SK-N-SH treated with all-trans-retinoic acid at 6 μM for 48 hours (cell line): ENCODE data around the gene ZBTB7C.

Experiments used
- ATAC-seq: fragments of 200-7000 bp; cut with Tn5 transposase; 3 replicates; pipeline ENCODE4 v1.9.1; 2020; ENCODE audit warnings: mild to moderate bottlenecking, moderate library complexity
- ARNTL ChIP-seq: fragments of 450-650 bp; formaldehyde crosslinking; IDR thresholded peaks from 2 replicates; pipeline ENCODE4 v1.5.0; 2020; ENCODE audit warnings: low read depth, mild to moderate bottlenecking, moderate library complexity, borderline replicate concordance
- BACH2 ChIP-seq: fragments of 250-450 bp; sonication (Bioruptor Pico); IDR thresholded peaks from 2 replicates; pipeline ENCODE4 v1.9.0; 2021; ENCODE audit warnings: mild to moderate bottlenecking, borderline replicate concordance
- CREB5 ChIP-seq: fragments of 250-450 bp; sonication (Bioruptor Pico); IDR thresholded peaks from 2 replicates; pipeline ENCODE4 v1.5.1; 2020; ENCODE audit warnings: low read depth, mild to moderate bottlenecking, moderate library complexity
- CSDC2 ChIP-seq: fragments of 250-450 bp; sonication (Bioruptor Pico); IDR thresholded peaks from 2 replicates; pipeline ENCODE4 v1.5.0; 2020; ENCODE audit warnings: mild to moderate bottlenecking, moderate library complexity
- ESRRG ChIP-seq: fragments of 250-450 bp; sonication (Bioruptor Pico); IDR thresholded peaks from 2 replicates; pipeline ENCODE4 v1.6.1; 2021; ENCODE audit warnings: mild to moderate bottlenecking
- ISL1 ChIP-seq: fragments of 250-450 bp; sonication (Bioruptor Pico); IDR thresholded peaks from 2 replicates; pipeline ENCODE4 v2.1.2; 2022; ENCODE audit warnings: mild to moderate bottlenecking, moderate library complexity
- OSR1 ChIP-seq: fragments of 250-450 bp; sonication (Bioruptor Pico); IDR thresholded peaks from 2 replicates; pipeline ENCODE4 v1.8.0; 2022; ENCODE audit warnings: moderate library complexity, mild to moderate bottlenecking, inconsistent platforms
- PPARA ChIP-seq: fragments of 250-450 bp; sonication (Bioruptor Pico); IDR thresholded peaks from 2 replicates; pipeline ENCODE4 v1.5.0; 2020; ENCODE audit warnings: mild to moderate bottlenecking, borderline replicate concordance
- RARB ChIP-seq: fragments of 250-450 bp; sonication (Bioruptor Pico); IDR thresholded peaks from 2 replicates; pipeline ENCODE4 v1.8.0; 2021; ENCODE audit warnings: mild to moderate bottlenecking, moderate library complexity
- TSHZ2 ChIP-seq: fragments of 250-450 bp; sonication (Bioruptor Pico); IDR thresholded peaks from 2 replicates; pipeline ENCODE4 v1.5.0; 2020; ENCODE audit warnings: mild to moderate bottlenecking, moderate library complexity
- ZC3H10 ChIP-seq: fragments of 250-450 bp; sonication (Bioruptor Pico); IDR thresholded peaks from 2 replicates; pipeline ENCODE4 v1.5.1; 2021; ENCODE audit warnings: mild to moderate bottlenecking, moderate library complexity
- ZFP30 ChIP-seq: fragments of 450-650 bp; formaldehyde crosslinking; IDR thresholded peaks from 2 replicates; pipeline ENCODE4 v1.5.0; 2022; ENCODE audit warnings: mild to moderate bottlenecking, moderate library complexity
- ZNF565 ChIP-seq: fragments of 450-650 bp; formaldehyde crosslinking; conservative IDR thresholded peaks from 2 replicates; pipeline ENCODE4 v1.5.0; 2020; ENCODE audit warnings: low read depth, mild to moderate bottlenecking, moderate library complexity
- ZNF8 ChIP-seq: fragments of 450-650 bp; formaldehyde crosslinking; IDR thresholded peaks from 2 replicates; pipeline ENCODE4 v1.5.0; 2020; ENCODE audit warnings: mild to moderate bottlenecking, moderate library complexity

ZBTB7C gene

GRCh38 chr18:48116017-48116416 is 293.2 kb downstream of the ZBTB7C start:
- TF ChIP-seq RARB (CRISPR knock-in tag), result no peak
- no peak for TF ChIP-seq OSR1 (CRISPR knock-in tag)
- TF ChIP-seq CREB5 (CRISPR knock-in tag), result no peak
- no peak for TF ChIP-seq ARNTL (CRISPR knock-in tag)
- no peak for ATAC-seq

GRCh38 chr18:48113691-48114090 is 295.5 kb downstream of the ZBTB7C start:
- TF ChIP-seq ZFP30 (CRISPR knock-in tag) (no peak), CSDC2 (CRISPR knock-in tag) (no peak), ZNF8 (no peak), TSHZ2 (CRISPR knock-in tag) (no peak), ZNF565 (CRISPR knock-in tag) (no peak), PPARA (CRISPR knock-in tag) (no peak)
- TF ChIP-seq, all 23 proteins: peak for 0
- no peak for ATAC-seq

GRCh38 chr18:48111587-48111986 is 297.6 kb downstream of the ZBTB7C start:
- TF ChIP-seq CSDC2 (CRISPR knock-in tag) (no peak), ARNTL (CRISPR knock-in tag) (no peak), ZFP30 (CRISPR knock-in tag) (no peak), CREB5 (CRISPR knock-in tag) (no peak), TSHZ2 (CRISPR knock-in tag) (no peak), OSR1 (CRISPR knock-in tag) (no peak)
- ATAC-seq, result no peak

- no peak for ATAC-seq
- TF ChIP-seq BACH2 (no peak), PPARA (CRISPR knock-in tag) (no peak)
- TF ChIP-seq, all 23 proteins: peak for 0
Observed at GRCh38 chr18:48110797-48111196, 298.4 kb downstream of the ZBTB7C start.

GRCh38 chr18:48109961-48110493 is 299.2 kb downstream of the ZBTB7C start:
- no peak for ATAC-seq
- no peak for TF ChIP-seq ISL1
- no peak for TF ChIP-seq TSHZ2 (CRISPR knock-in tag)
- no peak for TF ChIP-seq ESRRG (CRISPR knock-in tag)
- no peak for TF ChIP-seq ZNF8
- TF ChIP-seq ARNTL (CRISPR knock-in tag), result no peak
- no peak for TF ChIP-seq ZC3H10 (CRISPR knock-in tag)
